ENCODE measurements around the gene SGSM1. TPM values are rescaled to one million over a fixed set of nuclear protein-coding genes. Genes with fewer than 3 reads are reported as not detected.

Gene SGSM1
- total RNA-seq, 4 donors from 2014 or later = 1.7 to 6.3 (median 3.7) TPM

- 72% methylated on average over 1 of the region's 1 CpG for WGBS
- no peaks in the 10 kb centered on the region for H3K27me3 ChIP-seq
- H3K4me1 ChIP-seq = no peaks in the 10 kb centered on the region
- TF ChIP-seq POLR2AphosphoS5 (IDR thresholded peaks at IDR 0.05) = no peak
- no peak for TF ChIP-seq CTCF (IDR thresholded peaks at IDR 0.05)
- no peak for TF ChIP-seq POLR2A (IDR thresholded peaks at IDR 0.05)
- TF ChIP-seq EP300 (IDR thresholded peaks at IDR 0.05) = no peak
- H3K27ac ChIP-seq = no peak overlapping the region
- H3K4me3 ChIP-seq = no peak overlapping the region
- H3K36me3 ChIP-seq = no peaks in the 10 kb centered on the region
- H3K9me3 ChIP-seq = no peaks in the 10 kb centered on the region
- DNase-seq (ENCODE audit: low spot score in 2 of 2) = no peak
These were observed 35.2 kb downstream of the SGSM1 start for GRCh38 chr22:24841261-24841660.

- Histone ChIP-seq H3K36me3 (no peaks in the 10 kb centered on the region), H3K27ac (no peak overlapping the region), H3K4me3 (no peak overlapping the region), H3K4me1 (no peaks in the 10 kb centered on the region), H3K27me3 (no peaks in the 10 kb centered on the region), H3K9me3 (no peaks in the 10 kb centered on the region)
- WGBS = 63% methylated on average over 3 of the region's 3 CpGs
- TF ChIP-seq POLR2AphosphoS5 (IDR thresholded peaks at IDR 0.05) (no peak), POLR2A (IDR thresholded peaks at IDR 0.05) (no peak), CTCF (IDR thresholded peaks at IDR 0.05) (no peak), EP300 (IDR thresholded peaks at IDR 0.05) (no peak)
- DNase-seq (ENCODE audit: low spot score in 2 of 2) = no peak
These were observed 37.0 kb downstream of the SGSM1 start for GRCh38 chr22:24843048-24843447.

GRCh38 chr22:24845041-24845898 is 39.3 kb downstream of the SGSM1 start:
- Histone ChIP-seq H3K9me3 (no peaks in the 10 kb centered on the region), H3K36me3 (no peaks in the 10 kb centered on the region), H3K27me3 (no peaks in the 10 kb centered on the region), H3K4me1 (no peaks in the 10 kb centered on the region), H3K27ac (no peak overlapping the region), H3K4me3 (no peak overlapping the region)
- no peak for DNase-seq (ENCODE audit: low spot score in 2 of 2)
- 64% methylated on average over 12 of the region's 13 CpGs for WGBS
- no peak for TF ChIP-seq CTCF (IDR thresholded peaks at IDR 0.05)
- TF ChIP-seq POLR2AphosphoS5 (IDR thresholded peaks at IDR 0.05) = no peak
- TF ChIP-seq POLR2A (IDR thresholded peaks at IDR 0.05) = no peak
- no peak for TF ChIP-seq EP300 (IDR thresholded peaks at IDR 0.05)

- H3K4me3 ChIP-seq = no peak overlapping the region
- H3K9me3 ChIP-seq = no peaks in the 10 kb centered on the region
- DNase-seq (ENCODE audit: low spot score in 2 of 2) = no peak
- TF ChIP-seq CTCF (IDR thresholded peaks at IDR 0.05) = no peak
- WGBS = 99% methylated on average over 8 of the region's 14 CpGs
- H3K27me3 ChIP-seq = no peaks in the 10 kb centered on the region
- H3K36me3 ChIP-seq = no peaks in the 10 kb centered on the region
- no peak overlapping the region for H3K27ac ChIP-seq
- H3K4me1 ChIP-seq = no peaks in the 10 kb centered on the region
These were observed 41.5 kb downstream of the SGSM1 start for GRCh38 chr22:24847490-24847889.

- WGBS = 78% methylated on average over 3 of the region's 4 CpGs
These were observed 42.7 kb downstream of the SGSM1 start for GRCh38 chr22:24848559-24849168.

More at GRCh38 chr22:24848559-24849168, 42.7 kb downstream of the SGSM1 start:
- H3K36me3 ChIP-seq = no peaks in the 10 kb centered on the region
- no peak overlapping the region for H3K27ac ChIP-seq
- no peaks in the 10 kb centered on the region for H3K4me1 ChIP-seq
- H3K9me3 ChIP-seq = no peaks in the 10 kb centered on the region
- no peak overlapping the region for H3K4me3 ChIP-seq
- no peak for DNase-seq (ENCODE audit: low spot score in 2 of 2)
- TF ChIP-seq CTCF (IDR thresholded peaks at IDR 0.05) = no peak
- TF ChIP-seq POLR2A (IDR thresholded peaks at IDR 0.05) = no peak
- no peak for TF ChIP-seq POLR2AphosphoS5 (IDR thresholded peaks at IDR 0.05)
- no peak for TF ChIP-seq EP300 (IDR thresholded peaks at IDR 0.05)
- no peaks in the 10 kb centered on the region for H3K27me3 ChIP-seq

Data from suprapubic skin (tissue), 4 donors.